NCI-H187 treated with DMSO at 0.1 percent for 48 hours (cell line): ENCODE measurements around the gene B4GAT1.
"Not testable (repeated sequence)": the region's sequence is repeated elsewhere in the genome, so short reads cannot be mapped to it uniquely, and the experiment has no call there.

Experiments
- DNase-seq: peaks from one replicate; lab custom pipeline; 2025; lab: John Stamatoyannopoulos, UW

The B4GAT1 gene

GRCh38 chr11:66322732-66323427 is 24.5 kb downstream of the B4GAT1 start:
- no peak for DNase-seq

GRCh38 chr11:66321606-66322005 is 25.8 kb downstream of the B4GAT1 start:
- no peak for DNase-seq

- not testable (repeated sequence) for DNase-seq
Observed at GRCh38 chr11:66320748-66321147, 26.7 kb downstream of the B4GAT1 start.

GRCh38 chr11:66320289-66320688 is 27.1 kb downstream of the B4GAT1 start:
- not testable (repeated sequence) for DNase-seq

GRCh38 chr11:66318600-66318970 is 28.8 kb downstream of the B4GAT1 start:
- DNase-seq: no peak

GRCh38 chr11:66317723-66318599 is 29.5 kb downstream of the B4GAT1 start:
- no peak for DNase-seq

GRCh38 chr11:66317322-66317722 is 30.1 kb downstream of the B4GAT1 start:
- DNase-seq: no peak

- DNase-seq: no peak
Observed at GRCh38 chr11:66316849-66317251, 30.6 kb downstream of the B4GAT1 start, which contains the start of gene CD248. CD248 (minus strand) TSS chr11:66317044; CDS start chr11:66317027, 17 bp downstream.

- DNase-seq: no peak
Observed at GRCh38 chr11:66315921-66316811, 31.3 kb downstream of the B4GAT1 start.

- no peak for DNase-seq
Observed at GRCh38 chr11:66315498-66315885, 31.9 kb downstream of the B4GAT1 start.

GRCh38 chr11:66314561-66315497 is 32.6 kb downstream of the B4GAT1 start:
- DNase-seq: no peak

GRCh38 chr11:66314186-66314501 is 33.3 kb downstream of the B4GAT1 start:
- DNase-seq: no peak

GRCh38 chr11:66313321-66314185 is 33.9 kb downstream of the B4GAT1 start:
- no peak for DNase-seq

GRCh38 chr11:66312549-66313320 is 34.7 kb downstream of the B4GAT1 start:
- DNase-seq: peak; percentile 76

- peak; percentile 64 for DNase-seq
Observed at GRCh38 chr11:66311965-66312548, 35.4 kb downstream of the B4GAT1 start.

- no peak for DNase-seq
Observed at GRCh38 chr11:66311470-66311964, 35.9 kb downstream of the B4GAT1 start.

GRCh38 chr11:66310803-66311440 is 36.5 kb downstream of the B4GAT1 start:
- DNase-seq: not testable (repeated sequence)

GRCh38 chr11:66310324-66310723 is 37.1 kb downstream of the B4GAT1 start:
- no peak for DNase-seq
